C4-2B (cell line): ENCODE data around the gene TEX13A.

ENCODE experiments used
- CTCF ChIP-seq: fragments of 450-650 bp; conservative IDR thresholded peaks from 2 replicates; pipeline ENCODE4 v1.5.1; 2017; ENCODE audit warnings: mild to moderate bottlenecking
- ZFX ChIP-seq: fragments of 450-650 bp; IDR thresholded peaks from 2 replicates; pipeline ENCODE4 v1.6.1; 2017

- TF ChIP-seq CTCF (no peak), ZFX (no peak)
Measured at GRCh38 chrX:105241056-105241455, 20.6 kb upstream of the TEX13A start.
